Gastrocnemius medialis (tissue), 4 donors: ENCODE measurements around the gene MRGPRG. TPM values are rescaled to one million over a fixed set of nuclear protein-coding genes. Genes with fewer than 3 reads are reported as not detected.

Experiments
- ATAC-seq, 2 donors: fragments of 150-250 bp; one replicate each; pipeline ENCODE4 v1.9.1; 2016
- DNase-seq, 2 donors: peaks; one replicate each; pipeline ENCODE4 v3.0.0-alpha.2; 2019
- H3K27ac ChIP-seq, 4 donors: fragments of 200-600 bp; sonication (generic); 1 replicate in 1 of 4; 2 replicates in 3 of 4; pipeline ENCODE4 v1.5.1; 2016 to 2018; ENCODE audit warnings: mild to moderate bottlenecking in 2 of 4, moderate library complexity in 1 of 4
- H3K27me3 ChIP-seq, 3 donors: fragments of 200-600 bp; sonication (generic) in 2 of 3; 1 replicate in 1 of 3; 2 replicates in 2 of 3; pipeline versions ENCODE4 v1.5.1 to v1.6.0; 2016 to 2019; ENCODE audit warnings: mild to moderate bottlenecking in 1 of 3, moderate library complexity in 1 of 3
- H3K36me3 ChIP-seq, 2 donors: fragments of 200-600 bp; sonication (generic) in 1 of 2; one replicate each; pipeline ENCODE4 v1.5.1; 2017 to 2018
- H3K4me1 ChIP-seq, 2 donors: fragments of 200-600 bp; sonication (generic) in 1 of 2; one replicate each; pipeline ENCODE4 v1.5.1; 2016 to 2017; ENCODE audit warnings: mild to moderate bottlenecking in 2 of 2
- H3K4me3 ChIP-seq, 4 donors: fragments of 200-600 bp; sonication (generic) in 3 of 4; 1 replicate in 1 of 4; 2 replicates in 3 of 4; pipeline ENCODE4 v1.5.1; 2016 to 2019; ENCODE audit warnings: mild to moderate bottlenecking in 2 of 4
- H3K9me3 ChIP-seq, 3 donors: fragments of 200-600 bp; sonication (generic) in 2 of 3; 1 replicate in 1 of 3; 2 replicates in 2 of 3; pipeline ENCODE4 v1.5.1; 2016 to 2019
- CTCF ChIP-seq, 5 experiments: fragments of 450-650 bp in 3 of 5; fragments of 200-600 bp in 2 of 5; sonication (generic) in 2 of 5; IDR thresholded peaks in 4 of 5; conservative IDR thresholded peaks in 1 of 5; 1 replicate in 4 of 5; 2 replicates in 1 of 5; pipeline ENCODE4 v1.5.1; 2016 to 2019; ENCODE audit warnings: antibody characterized with exemption in 5 of 5, mild to moderate bottlenecking in 3 of 5, moderate library complexity in 3 of 5
- POLR2A ChIP-seq, 2 donors: fragments of 450-650 bp; IDR thresholded peaks; one replicate each; pipeline ENCODE4 v1.6.1; 2017; ENCODE audit warnings: antibody characterized with exemption in 2 of 2, mild to moderate bottlenecking in 2 of 2, moderate library complexity in 2 of 2
- in situ Hi-C, 4 donors: fragments of 200-750 bp; cut with MboI; loops; one replicate each; pipeline versions ENCODE4 v1.15.0 to v1.8.0; 2017; ENCODE audit warnings: low sequenced_read_pairs in 4 of 4
- intact Hi-C: fragments of 100-400 bp; cut with DNase I; formaldehyde crosslinking; loops from one replicate; pipeline ENCODE4 v1.15.1; 2023; ENCODE audit warnings: low total_unique reads
- total RNA-seq, 4 donors: library from RNA; depleted of rRNA; stranded (reverse); fragments of >200 nt; gene quantifications; one replicate each; pipeline versions ENCODE4 v1.1.0 to v1.2.3, GENCODE V29; 2016

MRGPRG gene
- total RNA-seq, 4 donors from 2014 or later = not detected

DNA sequence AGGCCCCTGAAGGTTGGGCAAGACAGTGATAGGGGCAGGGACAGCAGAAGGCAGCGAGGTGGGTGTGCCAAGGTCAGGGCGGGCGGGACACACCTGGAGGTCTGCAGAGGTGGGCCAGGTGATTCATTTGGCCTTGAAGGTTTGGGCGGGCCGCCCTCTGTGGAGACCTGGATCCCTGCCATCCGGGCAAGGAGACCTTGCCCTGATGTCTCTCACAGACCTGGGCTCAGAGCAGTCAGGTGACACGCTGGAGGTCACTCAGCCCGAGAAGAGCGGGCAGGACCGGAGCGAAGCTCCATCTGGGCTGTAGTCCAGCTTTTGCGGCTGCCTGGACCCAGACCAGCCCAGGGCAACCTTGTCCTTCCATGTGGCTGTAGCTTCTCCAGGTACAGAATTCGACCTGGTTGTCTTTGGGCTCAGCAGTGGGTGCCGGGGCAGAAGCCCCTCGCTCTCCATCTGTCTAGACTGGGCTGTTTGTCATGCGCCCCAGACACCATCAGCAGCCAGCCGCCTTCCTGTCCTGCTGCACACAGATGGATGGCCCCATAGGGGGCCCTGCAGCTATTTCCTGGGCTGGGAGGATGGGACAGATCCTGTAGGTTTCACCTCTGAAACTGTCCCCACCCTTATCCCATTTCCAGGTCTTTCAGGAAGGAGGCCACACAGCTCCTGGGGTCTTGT is 3.1 kb downstream of the MRGPRG start:
- H3K27me3 ChIP-seq = peaks cover 3 to 22% (median 8%) of the 10 kb centered on the region in 3 donors
- ATAC-seq = no peak
- H3K9me3 ChIP-seq = peaks cover 0 to 4% (median 0%) of the 10 kb centered on the region in 3 donors
- no peak for DNase-seq
- H3K4me1 ChIP-seq = no peaks in the 10 kb centered on the region
- no peaks in the 10 kb centered on the region for H3K36me3 ChIP-seq
- TF ChIP-seq POLR2A (IDR thresholded peaks at IDR 0.05) = no peak
- no peak for TF ChIP-seq CTCF (IDR thresholded peaks at IDR 0.05 in 4 of 5, conservative IDR thresholded peaks at IDR 0.05 in 1 of 5)
- no peak overlapping the region for H3K27ac ChIP-seq
- no peak overlapping the region for H3K4me3 ChIP-seq
- intact Hi-C loops (loop anchor here (2.0 to 5.0 kb wide), 2 partner anchors 45 to 178 kb away; no protein-coding TSS in a partner anchor), in situ Hi-C loops (loop anchor here in 2 of 4 donors (10.0 kb wide), 1 partner anchor 101 kb away; no protein-coding TSS in a partner anchor)

DNA sequence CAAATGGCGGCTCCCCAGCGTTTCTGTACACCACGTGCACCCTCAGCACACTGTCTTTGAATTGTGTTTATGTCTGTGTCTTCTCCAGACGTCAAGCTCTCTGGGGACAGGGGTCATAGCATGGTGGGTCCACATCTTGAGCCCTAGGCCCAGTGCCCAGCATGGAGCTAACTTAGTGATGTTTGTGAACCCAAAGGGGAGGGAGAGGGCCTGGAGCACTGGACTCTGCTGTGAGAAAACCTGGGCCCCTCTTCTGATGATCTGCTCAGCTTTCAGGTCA is 4.3 kb downstream of the MRGPRG start:
- peaks cover 0 to 18% (median 8%) of the 10 kb centered on the region in 3 donors for H3K27me3 ChIP-seq
- intact Hi-C loops (no loop called here), in situ Hi-C loops (loop anchor here in 3 of 4 donors (5.0 to 10.0 kb wide), 2 partner anchors 100 to 102 kb away; no protein-coding TSS in a partner anchor)
- H3K4me1 ChIP-seq = no peaks in the 10 kb centered on the region
- no peaks in the 10 kb centered on the region for H3K36me3 ChIP-seq
- no peak overlapping the region for H3K4me3 ChIP-seq
- ATAC-seq = no peak
- no peak for DNase-seq
- no peak overlapping the region for H3K27ac ChIP-seq
- TF ChIP-seq POLR2A (IDR thresholded peaks at IDR 0.05) = no peak
- peaks cover 0 to 4% (median 0%) of the 10 kb centered on the region in 3 donors for H3K9me3 ChIP-seq

- intact Hi-C loops (no loop called here), in situ Hi-C loops (loop anchor here in 3 of 4 donors (5.0 to 10.0 kb wide), 2 partner anchors 99 to 102 kb away; no protein-coding TSS in a partner anchor)
- H3K9me3 ChIP-seq = peaks cover 0 to 4% (median 0%) of the 10 kb centered on the region in 3 donors
- H3K27me3 ChIP-seq = peaks cover 0 to 16% (median 8%) of the 10 kb centered on the region in 3 donors
- no peaks in the 10 kb centered on the region for H3K4me1 ChIP-seq
- no peaks in the 10 kb centered on the region for H3K36me3 ChIP-seq
- H3K4me3 ChIP-seq = no peak overlapping the region
- no peak for ATAC-seq
- no peak for TF ChIP-seq CTCF (IDR thresholded peaks at IDR 0.05 in 4 of 5, conservative IDR thresholded peaks at IDR 0.05 in 1 of 5)
- no peak for TF ChIP-seq POLR2A (IDR thresholded peaks at IDR 0.05)
- no peak overlapping the region for H3K27ac ChIP-seq
- DNase-seq = no peak
Observed at GRCh38 chr11:3213659-3214419, 4.8 kb downstream of the MRGPRG start.

- no peak overlapping the region for H3K4me3 ChIP-seq
- in situ Hi-C loops = no loop called here
- no peaks in the 10 kb centered on the region for H3K36me3 ChIP-seq
- H3K27ac ChIP-seq = no peak overlapping the region
- intact Hi-C loops = no loop called here
- no peak for ATAC-seq
- DNase-seq = no peak
- TF ChIP-seq CTCF (IDR thresholded peaks at IDR 0.05 in 4 of 5, conservative IDR thresholded peaks at IDR 0.05 in 1 of 5) = no peak
- TF ChIP-seq POLR2A (IDR thresholded peaks at IDR 0.05) = no peak
- H3K9me3 ChIP-seq = peaks cover 0 to 4% (median 0%) of the 10 kb centered on the region in 3 donors
- H3K27me3 ChIP-seq = peaks cover 6 to 16% (median 8%) of the 10 kb centered on the region in 3 donors
- no peaks in the 10 kb centered on the region for H3K4me1 ChIP-seq
Observed at GRCh38 chr11:3208272-3208671, 10.3 kb downstream of the MRGPRG start.

- intact Hi-C loops = no loop called here
- DNase-seq = no peak
- no peak for ATAC-seq
- TF ChIP-seq POLR2A (IDR thresholded peaks at IDR 0.05) (no peak), CTCF (IDR thresholded peaks at IDR 0.05 in 4 of 5, conservative IDR thresholded peaks at IDR 0.05 in 1 of 5) (no peak)
- in situ Hi-C loops = no loop called here
- Histone ChIP-seq H3K36me3 (no peaks in the 10 kb centered on the region), H3K9me3 (peaks cover 0 to 4% (median 0%) of the 10 kb centered on the region in 3 donors), H3K27ac (no peak overlapping the region), H3K4me1 (no peaks in the 10 kb centered on the region), H3K27me3 (peaks cover 13 to 22% (median 15%) of the 10 kb centered on the region in 3 donors), H3K4me3 (no peak overlapping the region)
Observed at GRCh38 chr11:3207526-3208189, 11.0 kb downstream of the MRGPRG start.
